ENCODE data around the gene VTCN1.

The VTCN1 gene

DNA sequence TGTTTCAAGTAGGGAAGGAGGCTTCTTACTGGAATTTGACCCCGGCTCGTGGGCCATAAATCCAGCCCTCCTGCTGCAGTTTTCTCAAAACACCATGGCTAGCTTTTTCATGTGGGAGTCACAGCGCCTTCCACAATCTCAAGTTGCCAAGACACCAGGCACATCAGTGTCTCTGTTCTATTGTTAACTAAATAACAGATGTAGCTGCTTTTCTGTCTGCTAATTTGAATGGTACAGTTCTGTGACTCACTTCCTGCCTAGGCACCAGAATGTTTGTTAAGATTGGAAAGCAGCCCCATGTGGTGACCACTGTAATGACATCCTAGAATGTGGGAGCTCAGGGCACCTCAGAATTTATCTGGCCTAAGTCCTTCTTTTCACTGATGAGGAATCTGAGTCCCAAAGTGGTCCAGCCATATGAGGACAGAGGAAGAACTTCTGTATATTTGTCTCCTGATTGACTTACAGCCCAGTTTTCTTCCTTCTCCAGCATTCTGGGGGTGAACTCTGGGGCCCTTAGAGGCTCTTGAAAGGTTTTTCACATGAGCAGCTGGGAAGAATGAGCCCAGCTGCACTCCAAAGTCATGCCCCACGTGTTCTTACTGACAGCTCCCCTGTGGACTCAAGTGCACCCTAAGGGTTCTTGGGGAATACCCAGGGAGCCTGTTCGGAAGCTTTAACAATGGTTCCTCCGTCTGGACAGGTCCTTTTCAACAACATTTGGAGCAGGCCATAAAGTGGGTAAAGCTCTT is 116.7 kb downstream of the VTCN1 start:
- no peak for FAIRE-seq
